GM21529 (cell line): ENCODE results near the gene PPFIBP2.
"Not testable (repeated sequence)": the region's sequence is repeated elsewhere in the genome, so short reads cannot be mapped to it uniquely, and the experiment has no call there.

Source experiments
- ATAC-seq: cut with Tn5 transposase; IDR thresholded peaks from one replicate; pipeline ENCODE4 v1.9.1; 2021; ENCODE audit not compliant: unreplicated experiment

The PPFIBP2 gene

GRCh38 chr11:7498193-7498592 lies 15.6 kb upstream of the PPFIBP2 start:
- ATAC-seq = no peak

GRCh38 chr11:7499081-7499480 lies 14.7 kb upstream of the PPFIBP2 start:
- ATAC-seq = no peak

- ATAC-seq = no peak
These were observed 13.5 kb upstream of the PPFIBP2 start for GRCh38 chr11:7500251-7500650.

GRCh38 chr11:7501251-7501650 lies 12.5 kb upstream of the PPFIBP2 start:
- ATAC-seq = no peak

GRCh38 chr11:7501894-7502293 lies 11.9 kb upstream of the PPFIBP2 start:
- peak; percentile 55 for ATAC-seq

GRCh38 chr11:7506243-7506642 lies 7.6 kb upstream of the PPFIBP2 start:
- ATAC-seq = no peak

- ATAC-seq = no peak
These were observed 5.7 kb upstream of the PPFIBP2 start for GRCh38 chr11:7508087-7508486.

GRCh38 chr11:7509966-7510365 lies 3.8 kb upstream of the PPFIBP2 start:
- no peak for ATAC-seq

- ATAC-seq = no peak
These were observed 2.4 kb upstream of the PPFIBP2 start for GRCh38 chr11:7511401-7511800.

GRCh38 chr11:7512525-7513233 lies 1.1 kb upstream of the PPFIBP2 start:
- peak; percentile 63 for ATAC-seq

- peak; percentile 11 for ATAC-seq
These were observed 346 bp downstream of the PPFIBP2 start for GRCh38 chr11:7514099-7514591.

GRCh38 chr11:7515447-7515886 lies 1.7 kb downstream of the PPFIBP2 start:
- no peak for ATAC-seq

GRCh38 chr11:7516475-7516874 lies 2.7 kb downstream of the PPFIBP2 start:
- no peak for ATAC-seq

GRCh38 chr11:7517743-7518142 lies 3.9 kb downstream of the PPFIBP2 start:
- ATAC-seq = not testable (repeated sequence)

- no peak for ATAC-seq
These were observed 5.2 kb downstream of the PPFIBP2 start for GRCh38 chr11:7518811-7519562.

GRCh38 chr11:7520011-7520942 lies 6.5 kb downstream of the PPFIBP2 start:
- peak; percentile 56 for ATAC-seq

- ATAC-seq = peak; percentile 80
These were observed 7.2 kb downstream of the PPFIBP2 start for GRCh38 chr11:7520981-7521487.

- ATAC-seq = no peak
These were observed 8.3 kb downstream of the PPFIBP2 start for GRCh38 chr11:7522121-7522520.

- ATAC-seq = no peak
These were observed 8.7 kb downstream of the PPFIBP2 start for GRCh38 chr11:7522546-7522945.

GRCh38 chr11:7523416-7524210 lies 9.8 kb downstream of the PPFIBP2 start:
- ATAC-seq = no peak
